Activated B cell treated with CpG ODN at 0.5 μM for 24 hours (primary cell): ENCODE measurements around the gene FOXP1. TPM values are rescaled to one million over a fixed set of nuclear protein-coding genes. Genes with fewer than 3 reads are reported as not detected.
A peak's percentile ranks its signal among the peaks of the same experiment; 100 is the strongest.

Experiments
- ATAC-seq: fragments of 200-7000 bp; cut with Tn5 transposase; one replicate; pipeline ENCODE4 v1.10.0; 2021; ENCODE audit warnings: low read depth, mild to moderate bottlenecking, moderate library complexity
- CTCF ChIA-PET: fragments of 350-600 bp; sonication (Branson Sonifier 250); formaldehyde crosslinking; loops from one replicate; lab custom pipeline; 2021; ENCODE audit warnings: antibody characterized with exemption; lab: Charles Lee
- POLR2A ChIA-PET: fragments of 350-600 bp; sonication (Branson Sonifier 250); formaldehyde crosslinking; loops from one replicate; lab custom pipeline; 2021; ENCODE audit warnings: antibody characterized with exemption; lab: Charles Lee
- DNase-seq: peaks from one replicate; pipeline ENCODE4 v3.0.0; 2022
- H3K27ac Mint-ChIP-seq: one replicate; pipeline ENCODE4 v1.8.0; 2020; ENCODE audit warnings: mixed read lengths
- H3K27me3 Mint-ChIP-seq: one replicate; pipeline ENCODE4 v1.8.0; 2021; ENCODE audit warnings: mixed read lengths
- H3K36me3 Mint-ChIP-seq: one replicate; pipeline ENCODE4 v1.8.0; 2021; ENCODE audit warnings: low read depth, mixed read lengths
- H3K4me1 Mint-ChIP-seq: one replicate; pipeline ENCODE4 v1.8.0; 2021; ENCODE audit warnings: mixed read lengths
- H3K4me3 Mint-ChIP-seq: one replicate; pipeline ENCODE4 v1.8.0; 2020; ENCODE audit warnings: mild to moderate bottlenecking, mixed read lengths
- H3K9me3 Mint-ChIP-seq: one replicate; pipeline ENCODE4 v1.8.0; 2020; ENCODE audit warnings: mixed read lengths
- intact Hi-C: fragments of 100-400 bp; cut with micrococcal nuclease; formaldehyde crosslinking; loops from one replicate; pipeline ENCODE4 v1.15.1; 2024
- total RNA-seq: library from RNA; stranded (reverse); gene quantifications from 2 replicates; pipeline ENCODE4 v1.2.3, GENCODE V29; 2022
- TF ChIP-seq, protein P1 (sequence below): fragments of 200-600 bp; IDR thresholded peaks from one replicate; pipeline ENCODE4 v1.8.0; 2022; ENCODE audit warnings: antibody characterized with exemption, mild to moderate bottlenecking

FOXP1 gene
- total RNA-seq, 1 donor from 2014 or later = 563 TPM

- H3K4me1 Mint-ChIP-seq = peaks cover 44% of the 10 kb centered on the region
- ATAC-seq (no peak), DNase-seq (no peak)
- no peaks in the 10 kb centered on the region for H3K36me3 Mint-ChIP-seq
- CTCF ChIA-PET = no interaction called here
- H3K9me3 Mint-ChIP-seq = no peaks in the 10 kb centered on the region
- H3K4me3 Mint-ChIP-seq = no peak overlapping the region
- POLR2A ChIA-PET = interaction anchor here (1.5 kb wide), 1 partner anchor 15 kb away, joined by 3 read pairs; no protein-coding TSS in a partner anchor
- H3K27me3 Mint-ChIP-seq = no peaks in the 10 kb centered on the region
- TF ChIP-seq, protein P1, sequence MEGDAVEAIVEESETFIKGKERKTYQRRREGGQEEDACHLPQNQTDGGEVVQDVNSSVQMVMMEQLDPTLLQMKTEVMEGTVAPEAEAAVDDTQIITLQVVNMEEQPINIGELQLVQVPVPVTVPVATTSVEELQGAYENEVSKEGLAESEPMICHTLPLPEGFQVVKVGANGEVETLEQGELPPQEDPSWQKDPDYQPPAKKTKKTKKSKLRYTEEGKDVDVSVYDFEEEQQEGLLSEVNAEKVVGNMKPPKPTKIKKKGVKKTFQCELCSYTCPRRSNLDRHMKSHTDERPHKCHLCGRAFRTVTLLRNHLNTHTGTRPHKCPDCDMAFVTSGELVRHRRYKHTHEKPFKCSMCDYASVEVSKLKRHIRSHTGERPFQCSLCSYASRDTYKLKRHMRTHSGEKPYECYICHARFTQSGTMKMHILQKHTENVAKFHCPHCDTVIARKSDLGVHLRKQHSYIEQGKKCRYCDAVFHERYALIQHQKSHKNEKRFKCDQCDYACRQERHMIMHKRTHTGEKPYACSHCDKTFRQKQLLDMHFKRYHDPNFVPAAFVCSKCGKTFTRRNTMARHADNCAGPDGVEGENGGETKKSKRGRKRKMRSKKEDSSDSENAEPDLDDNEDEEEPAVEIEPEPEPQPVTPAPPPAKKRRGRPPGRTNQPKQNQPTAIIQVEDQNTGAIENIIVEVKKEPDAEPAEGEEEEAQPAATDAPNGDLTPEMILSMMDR = no peak
- H3K27ac Mint-ChIP-seq = peak overlapping the region; percentile 73
- intact Hi-C loops = no loop called here
Observed at GRCh38 chr3:71317140-71317539, 266.4 kb downstream of the FOXP1 start.

- DNase-seq = no peak
Observed at GRCh38 chr3:71316066-71316777, 267.3 kb downstream of the FOXP1 start.

GRCh38 chr3:71315431-71315830 lies 268.1 kb downstream of the FOXP1 start:
- H3K9me3 Mint-ChIP-seq = no peaks in the 10 kb centered on the region
- CTCF ChIA-PET = no interaction called here
- H3K36me3 Mint-ChIP-seq = peaks cover 4% of the 10 kb centered on the region
- DNase-seq (no peak), ATAC-seq (no peak)
- H3K4me1 Mint-ChIP-seq = peaks cover 56% of the 10 kb centered on the region
- peak overlapping the region; percentile 33 for H3K27ac Mint-ChIP-seq
- TF ChIP-seq, protein P1 = no peak
- intact Hi-C loops = no loop called here
- H3K4me3 Mint-ChIP-seq = no peak overlapping the region
- H3K27me3 Mint-ChIP-seq = no peaks in the 10 kb centered on the region
- POLR2A ChIA-PET = interaction anchor here (0.6 to 1.0 kb wide), 4 partner anchors 12 to 227 kb away, joined by 3 to 13 read pairs (median 8); no protein-coding TSS in a partner anchor

More at GRCh38 chr3:71316066-71316777, 267.3 kb downstream of the FOXP1 start:
- POLR2A ChIA-PET = interaction anchor here (1.0 to 1.5 kb wide), 2 partner anchors 11 to 14 kb away, joined by 3 to 13 read pairs; no protein-coding TSS in a partner anchor
- no peak for ATAC-seq
- H3K4me1 Mint-ChIP-seq = peaks cover 48% of the 10 kb centered on the region
- H3K9me3 Mint-ChIP-seq = no peaks in the 10 kb centered on the region
- TF ChIP-seq, protein P1 = no peak
- no peak overlapping the region for H3K4me3 Mint-ChIP-seq
- CTCF ChIA-PET = no interaction called here
- H3K36me3 Mint-ChIP-seq = peaks cover 4% of the 10 kb centered on the region
- intact Hi-C loops = no loop called here
- H3K27ac Mint-ChIP-seq = peak overlapping the region; percentile 46
- H3K27me3 Mint-ChIP-seq = no peaks in the 10 kb centered on the region

DNA sequence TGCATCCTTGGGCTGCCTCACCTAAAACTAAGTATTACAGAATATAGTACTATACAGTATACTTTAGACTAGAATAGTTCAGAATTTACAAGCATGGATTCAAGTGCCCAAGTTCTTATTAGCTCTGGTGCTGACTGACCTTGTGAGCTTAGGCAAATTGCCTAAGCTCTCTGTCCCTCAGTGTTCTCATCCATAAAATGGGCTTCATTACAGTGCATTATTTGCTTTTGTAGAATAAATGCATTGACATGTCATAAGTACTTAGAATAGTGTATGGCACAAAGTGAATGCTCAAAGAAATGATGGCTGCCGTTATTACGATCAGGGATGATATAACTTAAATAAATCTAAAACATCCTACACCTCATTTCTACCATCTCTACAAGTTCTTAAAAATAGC lies 269.7 kb downstream of the FOXP1 start:
- DNase-seq = no peak
- ChIA-PET CTCF (interaction anchor here (1.0 kb wide), 1 partner anchor 8 kb away, joined by 3 read pairs; no protein-coding TSS in a partner anchor), POLR2A (no interaction called here)
- Mint-ChIP-seq H3K9me3 (no peaks in the 10 kb centered on the region), H3K36me3 (peaks cover 7% of the 10 kb centered on the region), H3K4me3 (no peak overlapping the region), H3K27ac (no peak overlapping the region), H3K27me3 (no peaks in the 10 kb centered on the region), H3K4me1 (peaks cover 69% of the 10 kb centered on the region)
- TF ChIP-seq, protein P1 = no peak
- intact Hi-C loops = no loop called here
- no peak for ATAC-seq

- no peak for DNase-seq
- H3K27ac Mint-ChIP-seq = peak overlapping the region; percentile 54
- no peaks in the 10 kb centered on the region for H3K27me3 Mint-ChIP-seq
- TF ChIP-seq, protein P1 = no peak
- CTCF ChIA-PET = interaction anchor here (1.6 kb wide), 1 partner anchor 84 kb away, joined by 5 read pairs; no protein-coding TSS in a partner anchor
- peaks cover 7% of the 10 kb centered on the region for H3K36me3 Mint-ChIP-seq
- H3K9me3 Mint-ChIP-seq = no peaks in the 10 kb centered on the region
- no peak overlapping the region for H3K4me3 Mint-ChIP-seq
- POLR2A ChIA-PET = interaction anchor here (0.5 to 2.2 kb wide), 4 partner anchors 60 to 182 kb away, joined by 3 to 8 read pairs (median 4); no protein-coding TSS in a partner anchor
- ATAC-seq = no peak
- intact Hi-C loops = no loop called here
- peaks cover 66% of the 10 kb centered on the region for H3K4me1 Mint-ChIP-seq
Observed at GRCh38 chr3:71312461-71312860, 271.1 kb downstream of the FOXP1 start.
